GM19463 (cell line): ENCODE measurements around the gene ACVR1B.

ENCODE experiments used
- ATAC-seq: cut with Tn5 transposase; IDR thresholded peaks from one replicate; pipeline ENCODE4 v1.9.1; 2021; ENCODE audit warnings: mild to moderate bottlenecking, moderate library complexity; ENCODE audit not compliant: unreplicated experiment

The ACVR1B gene

DNA sequence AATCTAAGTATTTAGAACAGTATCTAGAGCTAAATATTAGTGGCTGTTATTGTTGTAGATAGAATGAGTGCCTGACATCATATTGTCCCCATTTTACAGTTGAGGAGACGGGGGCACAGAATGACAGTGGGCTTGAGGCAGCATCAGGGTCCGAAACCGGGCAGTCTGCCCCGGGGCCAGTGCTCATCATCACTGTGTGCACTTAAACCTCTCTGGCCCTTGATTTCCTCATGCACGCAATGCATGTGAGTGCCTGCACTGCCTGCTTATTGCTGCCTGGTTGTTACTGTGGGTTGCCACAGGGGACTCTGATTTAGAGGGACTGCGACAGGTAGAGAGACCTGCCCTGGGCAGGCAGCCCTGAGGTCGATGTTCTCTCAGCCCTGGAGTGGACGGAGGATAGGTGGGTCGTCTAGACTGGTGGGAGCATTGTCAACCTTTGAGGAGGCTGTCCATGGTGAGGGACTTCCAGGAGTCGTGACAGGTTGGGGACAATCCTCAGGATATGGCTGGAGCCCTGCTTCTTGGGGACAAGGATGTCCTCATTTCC, 34.4 kb upstream of the ACVR1B start:
- no peak for ATAC-seq

DNA sequence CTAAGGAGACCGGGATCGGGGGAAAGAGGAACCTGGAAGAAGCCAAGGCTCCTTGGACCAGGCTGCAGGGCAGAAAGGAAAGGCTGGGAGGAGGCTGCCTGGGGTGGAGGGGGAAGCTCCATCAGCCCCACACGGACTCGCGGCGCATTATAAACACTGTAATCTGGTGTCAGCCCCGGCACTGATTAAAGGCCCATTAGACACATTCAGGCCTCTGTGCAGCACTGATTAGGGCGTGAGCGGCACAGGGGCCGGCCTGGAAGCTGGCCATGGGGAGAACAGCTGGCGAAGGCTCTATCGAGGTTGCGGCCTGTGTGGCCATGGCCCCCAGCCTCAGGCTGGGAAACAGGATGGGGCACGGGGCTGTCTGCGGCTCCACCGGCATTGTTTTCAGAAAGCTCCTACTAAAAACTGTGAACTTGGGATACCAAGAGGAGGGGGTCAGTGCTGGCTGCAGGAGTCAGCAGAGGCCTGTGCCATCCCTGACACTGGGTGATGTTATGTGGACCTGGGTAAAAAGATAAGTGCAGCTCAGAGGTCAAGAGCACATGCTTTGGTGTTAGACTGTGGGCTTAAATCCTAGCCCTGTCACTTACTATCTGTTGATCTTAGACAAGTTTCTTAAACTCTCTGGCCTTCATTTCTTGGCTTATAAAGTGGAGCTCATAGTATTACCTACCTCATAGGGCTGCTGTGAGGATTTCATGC, 33.6 kb upstream of the ACVR1B start:
- no peak for ATAC-seq

DNA sequence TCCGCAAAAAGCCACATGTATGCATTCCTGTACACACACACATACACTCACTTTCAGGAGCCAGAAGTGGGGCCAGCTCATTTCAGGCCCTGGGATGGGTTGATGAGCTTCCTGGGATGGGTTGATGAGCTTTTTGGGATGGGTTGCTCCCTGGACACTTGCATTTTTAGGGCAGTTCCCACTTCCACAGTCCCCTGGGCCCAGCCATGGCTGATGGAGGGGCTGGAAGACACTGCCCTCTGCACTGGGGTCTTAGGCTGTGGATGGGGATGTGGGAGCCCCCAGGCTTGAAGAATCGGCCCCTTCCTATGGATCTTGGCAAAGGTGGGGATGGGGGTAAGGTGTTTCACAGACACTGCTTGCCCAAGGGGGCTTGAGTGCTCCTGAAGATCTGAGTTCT, 31.5 kb upstream of the ACVR1B start:
- ATAC-seq: no peak

DNA sequence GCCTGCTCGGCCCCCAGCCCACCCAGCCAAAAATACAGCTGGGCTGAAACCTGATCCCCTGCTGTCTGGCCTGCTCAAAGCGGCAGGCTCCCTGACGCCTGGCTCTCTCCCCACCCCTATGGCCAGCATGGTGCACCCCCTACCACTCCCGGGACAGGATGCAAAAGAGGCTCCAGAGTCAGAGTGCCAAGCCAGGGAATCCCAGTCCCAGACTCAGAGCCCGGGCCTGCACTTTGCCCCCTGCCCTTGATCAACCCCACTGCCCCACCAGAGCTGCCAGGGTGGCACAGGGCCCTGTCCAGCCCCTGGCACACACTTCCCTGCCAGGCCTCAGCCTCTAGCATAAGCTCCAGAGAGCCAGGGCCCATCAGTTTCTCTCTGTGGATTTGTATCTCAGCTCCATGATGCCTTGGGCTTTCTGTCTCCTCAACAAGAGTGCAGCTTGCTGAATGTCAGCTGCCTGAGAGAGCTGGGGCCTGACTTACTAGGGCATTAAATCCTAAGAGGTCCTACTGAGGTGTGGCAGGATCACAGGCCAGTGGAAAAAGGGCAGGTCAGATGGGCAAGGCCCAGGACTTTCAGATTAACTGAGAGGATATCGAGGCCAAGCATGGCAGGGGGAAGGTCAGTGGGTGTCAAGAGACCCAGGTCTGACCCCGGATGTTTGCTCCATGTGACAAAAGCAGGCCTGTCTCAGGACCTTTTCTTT, 30.3 kb upstream of the ACVR1B start:
- ATAC-seq: no peak

DNA sequence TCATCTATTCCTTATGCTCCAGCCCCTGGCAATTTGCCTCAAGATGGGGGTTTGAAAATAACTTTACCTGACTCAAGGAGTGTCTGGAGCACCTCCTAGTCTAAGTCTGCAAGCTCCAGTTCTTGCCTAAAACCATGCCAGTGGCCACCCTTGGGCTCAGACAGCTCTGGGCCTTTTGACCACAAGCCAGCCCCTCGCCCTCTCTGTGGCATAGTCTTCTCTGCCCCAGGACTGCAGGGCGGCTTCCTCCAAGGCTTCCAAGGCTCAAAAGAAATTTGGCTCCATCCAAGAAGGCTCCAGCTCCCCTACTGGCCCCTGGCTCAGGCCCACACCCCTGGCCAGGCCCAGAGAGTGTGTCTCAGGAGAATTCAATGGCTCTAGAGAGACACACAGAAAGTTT, 29.4 kb upstream of the ACVR1B start:
- no peak for ATAC-seq

DNA sequence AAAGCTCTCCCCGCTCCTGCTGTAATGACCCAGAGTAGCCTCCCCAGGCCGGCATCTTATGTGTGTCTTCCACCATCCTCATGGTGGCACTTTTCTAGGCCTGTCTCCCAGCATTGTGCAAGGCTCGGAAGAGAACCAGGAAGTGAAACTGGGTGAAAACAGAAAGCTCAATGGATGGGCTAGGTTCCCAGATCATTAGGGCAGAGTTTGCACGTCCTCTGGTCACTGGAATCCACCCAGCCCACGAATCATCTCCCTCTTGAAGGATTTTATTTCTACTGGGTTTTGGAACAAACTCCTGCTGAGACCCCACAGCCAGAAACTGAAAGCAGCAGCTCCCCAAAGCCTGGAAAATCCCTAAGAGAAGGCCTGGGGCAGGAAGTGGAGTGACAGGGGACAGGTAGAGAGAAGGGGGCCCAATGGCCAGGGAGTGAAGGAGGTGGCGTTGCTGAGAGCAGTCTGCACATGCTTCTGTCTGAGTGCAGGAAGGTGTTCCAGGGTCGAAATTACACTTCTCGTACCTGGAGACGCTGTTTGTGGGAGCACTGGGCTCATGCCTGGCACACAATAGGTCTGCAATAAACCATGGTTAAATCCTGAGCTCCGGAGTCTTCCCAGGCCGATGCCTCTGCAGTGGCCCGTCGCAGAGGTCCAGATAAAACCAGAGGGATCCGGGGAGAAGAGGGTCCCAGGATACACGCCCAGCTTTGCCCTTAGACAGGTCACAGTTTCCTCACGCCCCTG, 28.6 kb upstream of the ACVR1B start:
- no peak for ATAC-seq

DNA sequence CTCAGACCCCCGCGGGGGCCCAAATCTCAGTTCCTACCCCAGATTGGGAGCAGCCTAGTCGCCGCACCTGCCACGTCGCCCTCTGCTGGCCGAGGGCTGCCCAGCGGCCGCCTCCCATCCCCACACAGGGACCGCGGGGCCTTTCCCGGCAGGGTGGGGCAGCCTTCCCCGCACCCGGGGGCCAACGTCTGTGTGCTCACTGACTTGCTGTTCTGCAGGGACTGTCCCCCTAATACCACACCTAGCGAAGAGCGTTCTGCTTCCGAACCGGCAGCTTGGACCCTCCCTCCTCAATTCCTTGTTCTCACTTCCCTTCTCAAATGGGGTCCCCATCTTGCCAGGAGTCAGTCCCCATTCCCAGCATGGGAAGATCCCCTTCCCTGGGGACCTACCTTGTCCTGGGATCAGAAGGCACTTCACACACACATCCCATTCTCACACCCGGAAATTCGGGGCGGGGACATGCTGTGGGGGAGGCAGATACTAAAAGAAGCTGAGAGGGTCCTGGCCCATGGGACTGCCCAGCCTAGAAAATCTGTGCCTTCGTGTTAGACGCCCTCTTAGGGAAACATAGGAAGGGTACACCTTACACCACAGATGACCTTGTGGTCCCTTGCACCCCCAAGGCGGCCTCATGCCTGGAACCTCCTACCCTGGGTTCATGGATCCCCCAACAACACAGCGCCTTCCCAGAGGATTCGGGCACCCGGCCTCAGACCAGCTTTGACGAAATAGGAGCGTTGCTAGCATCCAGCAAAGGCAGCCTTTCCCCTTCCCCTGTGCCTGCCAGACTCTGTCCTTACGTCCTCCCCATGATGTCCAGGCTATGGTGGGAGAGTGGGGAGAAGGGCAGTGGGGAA, 27.8 kb upstream of the ACVR1B start:
- ATAC-seq: peak; percentile 49

DNA sequence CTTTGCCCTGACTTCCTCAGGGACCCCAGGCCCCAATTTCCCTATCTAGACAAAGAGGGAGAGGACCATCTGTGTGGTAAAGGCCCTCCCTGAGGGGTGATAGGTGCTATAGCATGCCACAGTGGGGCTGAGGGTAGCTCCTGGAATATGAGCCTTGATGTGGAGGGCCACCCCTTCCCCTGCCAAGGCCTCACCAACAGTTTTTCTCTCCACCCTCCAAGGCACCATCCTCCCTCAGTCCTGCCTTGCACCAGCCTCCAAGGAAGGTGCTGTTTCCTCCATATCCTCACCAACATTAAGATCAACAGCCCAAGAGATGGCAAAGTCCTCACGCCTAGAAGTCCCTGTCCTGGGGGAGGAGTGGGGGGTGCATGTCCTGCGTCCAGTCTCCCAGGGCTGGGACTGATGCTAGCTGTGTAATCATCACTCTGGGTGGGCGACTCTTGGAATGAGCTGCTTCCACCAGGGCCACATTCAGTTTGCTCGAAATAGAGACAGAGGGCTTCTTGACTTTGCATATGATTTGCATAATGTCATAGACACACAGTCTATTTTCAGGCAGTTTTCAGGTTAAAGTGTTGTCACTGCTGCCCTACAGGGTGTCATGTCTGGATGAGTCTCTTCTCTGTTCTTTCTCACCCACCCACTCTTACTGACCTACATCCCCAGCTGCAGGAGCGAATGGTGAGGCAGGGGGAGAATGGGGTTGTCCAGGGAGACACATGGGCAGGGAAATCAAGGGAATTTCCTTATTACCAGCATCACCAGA, 26.8 kb upstream of the ACVR1B start:
- no peak for ATAC-seq

DNA sequence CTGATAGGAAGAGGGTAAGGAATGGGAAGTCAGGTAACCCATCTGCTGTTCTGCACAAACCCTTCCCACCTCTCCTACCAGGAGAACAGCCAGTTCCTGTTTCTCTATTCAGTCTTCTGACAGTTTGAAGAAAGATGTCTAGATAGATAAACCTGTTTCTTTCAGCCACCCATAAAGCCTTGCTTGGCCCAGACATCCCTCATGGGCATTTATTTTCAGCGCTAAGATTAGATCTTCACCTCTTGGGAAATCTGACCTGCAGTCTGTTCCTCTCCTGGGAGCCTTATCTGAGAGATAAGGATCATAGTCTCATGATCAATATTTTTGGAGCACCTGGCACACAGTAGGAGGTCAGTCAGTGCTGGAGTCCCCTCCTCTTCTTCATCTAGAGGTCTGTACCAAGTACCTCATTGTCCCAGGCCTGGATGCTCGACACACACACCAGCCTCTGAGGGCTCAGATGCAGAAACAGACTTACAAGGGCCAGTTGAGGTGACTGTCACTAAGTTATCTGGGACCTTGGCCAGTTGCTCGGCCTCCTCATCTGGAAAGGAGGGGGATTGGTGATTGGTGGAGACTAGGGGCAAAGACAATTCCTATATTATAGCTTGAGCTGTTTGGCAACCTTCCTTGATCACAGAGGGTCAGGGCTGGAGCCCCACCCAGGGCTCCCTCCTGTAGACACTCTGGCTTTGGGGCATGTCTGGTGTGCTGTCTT, 26.0 kb upstream of the ACVR1B start:
- ATAC-seq: no peak

DNA sequence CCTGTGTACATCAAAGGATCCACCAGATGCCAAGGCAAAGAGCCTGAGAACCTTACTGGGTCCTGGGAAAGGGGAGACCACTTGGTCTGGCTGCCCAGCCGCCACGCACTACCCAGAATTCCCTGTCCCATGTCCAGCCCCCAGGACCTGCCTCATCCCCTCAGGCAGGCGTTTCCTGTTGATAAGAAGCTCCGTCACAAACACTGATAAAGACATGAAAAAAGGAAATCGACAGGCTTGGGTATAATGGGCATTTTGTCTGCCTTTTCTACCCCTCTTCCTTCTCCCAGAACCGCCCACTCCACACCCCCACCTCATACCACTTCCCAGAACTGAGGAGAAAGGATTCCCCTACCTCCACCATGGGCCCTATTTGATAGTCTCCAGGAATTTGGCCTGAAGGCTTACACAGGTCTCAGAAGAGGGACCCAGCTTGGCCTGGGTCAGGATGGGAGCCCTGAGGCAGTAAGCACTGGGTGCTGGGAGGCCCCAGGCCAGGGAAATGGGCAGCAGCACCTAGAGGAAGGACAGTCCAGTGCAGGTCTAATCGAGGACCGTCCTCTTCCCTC, 25.4 kb upstream of the ACVR1B start:
- ATAC-seq: no peak

DNA sequence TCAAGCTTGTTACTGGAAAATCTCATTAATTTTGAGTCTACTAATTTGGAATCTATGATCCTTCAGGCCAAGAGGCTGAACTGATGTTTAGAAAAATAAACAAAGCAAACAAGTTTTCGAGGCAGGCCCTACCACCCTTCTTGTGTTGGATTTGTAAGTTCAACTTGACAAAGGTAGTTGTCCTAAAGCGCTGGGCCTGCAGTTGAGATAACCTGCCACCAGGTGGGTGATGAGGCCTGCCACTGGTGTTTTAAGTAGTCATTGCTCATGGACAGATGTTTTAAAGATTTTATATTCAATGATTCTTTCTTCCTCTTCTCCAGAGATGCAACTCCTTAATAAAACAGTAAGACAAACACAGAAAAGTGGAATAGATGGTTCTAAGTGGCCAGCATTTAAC, 24.8 kb upstream of the ACVR1B start:
- no peak for ATAC-seq

DNA sequence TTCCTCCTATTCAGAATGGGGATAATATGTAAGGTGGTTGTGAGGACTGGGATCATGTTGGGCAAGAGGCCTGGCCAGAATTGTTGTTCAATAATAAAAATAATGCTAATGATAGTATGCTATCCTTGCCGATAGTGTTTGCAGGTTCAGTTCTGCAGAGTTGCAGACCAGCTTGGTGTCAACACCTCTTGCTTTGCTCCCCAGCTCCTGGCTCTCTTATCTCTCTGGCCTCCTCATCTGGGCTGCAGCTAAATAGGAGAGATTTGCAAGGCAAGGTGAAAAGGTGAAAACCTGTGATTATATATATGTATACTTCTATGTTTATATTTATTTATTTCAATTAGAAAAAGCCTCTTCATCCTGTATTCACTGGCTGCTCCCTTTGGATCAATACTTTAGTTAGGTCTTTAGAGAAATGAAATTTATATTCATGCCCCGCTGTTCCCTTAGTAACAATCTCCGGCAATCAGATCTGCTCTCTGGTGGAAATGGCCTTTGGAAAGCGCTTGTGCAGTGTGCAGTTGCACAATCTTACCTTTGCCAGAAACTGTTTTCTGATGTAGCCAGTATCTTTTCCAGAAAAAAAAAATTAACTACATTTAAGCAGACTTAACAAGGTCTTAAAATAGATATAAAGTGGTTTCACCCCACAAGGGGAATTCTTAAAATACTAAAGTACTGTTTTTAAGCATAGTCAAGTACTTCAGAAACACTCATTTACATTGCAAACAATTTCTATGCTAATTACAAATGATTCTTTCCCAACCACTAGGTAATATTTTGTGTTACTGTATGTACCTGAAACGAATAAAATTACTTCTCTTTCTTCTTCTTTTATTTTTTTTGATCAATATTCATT, 19.1 kb upstream of the ACVR1B start:
- no peak for ATAC-seq

DNA sequence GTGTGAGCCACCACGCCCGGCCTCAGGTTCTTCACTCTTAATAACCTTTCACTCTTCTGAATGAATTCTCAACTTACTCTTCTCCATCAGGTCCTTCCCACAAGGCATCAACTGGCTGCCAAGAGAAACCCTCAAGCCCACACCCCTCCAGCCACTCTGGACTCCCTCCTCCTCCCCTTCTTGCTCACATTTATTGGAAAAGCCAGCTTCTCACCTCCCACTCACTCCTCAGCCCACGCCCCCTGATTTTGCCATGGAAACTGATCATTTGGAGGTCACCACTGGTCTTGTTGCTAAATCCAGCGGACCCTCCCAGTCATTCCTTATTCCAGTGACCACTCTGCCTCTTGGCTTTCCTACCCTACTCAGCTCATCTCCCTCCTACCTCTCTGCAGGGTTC, 17.4 kb upstream of the ACVR1B start:
- no peak for ATAC-seq

DNA sequence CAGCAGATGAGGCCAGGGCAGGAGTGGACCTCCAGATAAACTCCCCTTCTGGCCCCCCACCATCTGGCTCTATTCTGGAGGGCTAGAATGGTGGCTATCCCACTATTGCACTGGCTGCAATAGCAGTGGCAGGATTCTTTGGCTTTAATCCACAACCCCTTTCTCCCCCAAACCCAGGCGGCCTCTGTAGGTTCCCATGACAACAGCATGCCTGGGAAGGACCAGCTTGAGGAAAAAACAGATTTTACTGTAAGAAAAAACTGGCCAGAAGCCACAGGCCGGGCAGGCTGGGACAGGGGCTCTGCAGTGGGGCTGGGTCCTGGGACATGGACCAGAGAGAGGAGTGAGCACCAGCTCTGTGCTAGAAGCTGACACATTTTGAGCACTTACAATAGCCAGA, 13.6 kb upstream of the ACVR1B start:
- no peak for ATAC-seq

DNA sequence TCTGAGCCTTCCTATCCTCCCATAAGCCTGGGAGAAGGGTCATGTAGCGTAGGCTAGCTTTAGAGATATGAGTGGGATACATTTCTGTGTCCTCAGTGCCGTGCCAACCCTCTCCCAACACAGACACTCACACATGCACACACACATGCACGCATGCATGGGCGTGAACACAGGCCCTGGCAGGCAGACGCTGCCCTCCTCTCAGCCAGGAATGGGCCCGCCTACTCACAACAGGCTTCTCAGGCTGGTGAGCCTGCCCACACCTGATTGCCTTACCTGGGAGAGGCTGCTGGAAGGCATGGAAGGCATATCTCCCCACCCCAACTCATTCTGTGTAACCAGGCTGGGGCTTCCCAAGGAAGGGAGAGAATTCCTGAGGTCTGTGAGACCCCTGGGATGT, 12.8 kb upstream of the ACVR1B start:
- ATAC-seq: no peak

DNA sequence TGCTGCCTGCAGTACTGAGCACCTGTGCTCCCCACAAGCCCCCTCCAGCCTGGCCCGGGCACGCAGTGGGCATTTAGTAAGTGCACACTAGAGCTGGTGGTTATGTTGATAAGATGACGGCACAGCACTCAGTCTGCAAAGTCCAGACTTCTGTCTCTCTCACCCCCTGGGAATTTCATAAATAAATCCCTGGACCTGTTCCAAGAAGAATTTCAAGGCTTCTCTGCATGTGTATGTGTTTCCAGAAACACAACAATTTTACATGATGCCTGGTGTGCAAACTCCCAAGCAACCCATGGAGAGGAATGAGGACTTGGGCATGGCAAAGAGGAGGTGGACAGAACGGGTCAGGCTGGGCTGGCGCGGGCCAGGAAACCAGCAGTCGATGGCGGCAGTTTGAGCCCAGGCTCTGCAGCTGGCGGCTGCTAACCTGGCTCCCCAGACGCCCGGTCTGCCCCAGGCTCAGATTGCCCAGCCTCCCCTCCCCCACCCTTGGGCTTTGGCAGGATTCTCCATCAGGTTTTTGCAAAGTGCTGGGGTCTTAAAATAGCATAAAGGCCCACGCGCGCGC, 10.4 kb upstream of the ACVR1B start:
- no peak for ATAC-seq

DNA sequence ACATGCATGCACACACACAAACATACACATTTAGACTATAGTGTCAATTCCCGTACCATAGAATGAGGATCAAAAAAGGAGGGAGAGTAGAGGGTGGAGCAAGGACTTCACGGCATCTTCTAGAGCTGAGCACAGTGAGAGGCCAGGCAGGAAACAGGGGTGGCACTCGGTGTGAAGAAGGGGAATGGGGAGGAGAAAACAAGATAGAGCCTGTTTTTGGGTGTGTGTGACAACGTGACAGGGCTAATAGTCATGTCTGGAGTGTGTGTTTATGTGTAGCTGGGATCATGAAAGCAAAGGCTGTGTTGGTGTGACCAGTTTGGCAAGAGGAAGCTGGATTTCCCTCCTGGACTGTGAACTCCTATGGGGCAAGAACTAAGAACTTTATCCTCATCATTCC, 9.9 kb upstream of the ACVR1B start:
- ATAC-seq: no peak

DNA sequence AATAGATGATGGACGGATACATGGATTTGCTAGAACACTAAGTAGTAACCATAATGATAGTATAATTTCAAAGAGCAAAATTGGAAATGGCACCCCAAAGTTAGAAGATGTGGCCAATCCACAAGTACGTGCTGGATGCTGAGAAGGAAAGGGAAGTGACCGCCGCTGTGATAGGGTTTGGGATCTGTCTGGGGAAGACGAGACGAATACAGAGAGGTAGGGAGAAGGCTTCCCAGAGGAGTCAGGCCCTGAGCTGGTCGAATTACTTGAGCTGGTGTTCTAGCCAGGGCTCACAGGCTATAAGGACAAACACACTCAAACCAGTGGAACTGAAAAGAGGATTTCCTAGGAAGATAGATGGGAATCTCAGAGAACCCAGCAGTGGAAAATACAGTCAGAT, 9.4 kb upstream of the ACVR1B start:
- no peak for ATAC-seq
